Measurements from ENCODE around the gene ERFL. TPM values are rescaled to one million over a fixed set of nuclear protein-coding genes. Genes with fewer than 3 reads are reported as not detected.

Gene ERFL
- total RNA-seq, 2 donors from 2014 or later, result not detected

DNA sequence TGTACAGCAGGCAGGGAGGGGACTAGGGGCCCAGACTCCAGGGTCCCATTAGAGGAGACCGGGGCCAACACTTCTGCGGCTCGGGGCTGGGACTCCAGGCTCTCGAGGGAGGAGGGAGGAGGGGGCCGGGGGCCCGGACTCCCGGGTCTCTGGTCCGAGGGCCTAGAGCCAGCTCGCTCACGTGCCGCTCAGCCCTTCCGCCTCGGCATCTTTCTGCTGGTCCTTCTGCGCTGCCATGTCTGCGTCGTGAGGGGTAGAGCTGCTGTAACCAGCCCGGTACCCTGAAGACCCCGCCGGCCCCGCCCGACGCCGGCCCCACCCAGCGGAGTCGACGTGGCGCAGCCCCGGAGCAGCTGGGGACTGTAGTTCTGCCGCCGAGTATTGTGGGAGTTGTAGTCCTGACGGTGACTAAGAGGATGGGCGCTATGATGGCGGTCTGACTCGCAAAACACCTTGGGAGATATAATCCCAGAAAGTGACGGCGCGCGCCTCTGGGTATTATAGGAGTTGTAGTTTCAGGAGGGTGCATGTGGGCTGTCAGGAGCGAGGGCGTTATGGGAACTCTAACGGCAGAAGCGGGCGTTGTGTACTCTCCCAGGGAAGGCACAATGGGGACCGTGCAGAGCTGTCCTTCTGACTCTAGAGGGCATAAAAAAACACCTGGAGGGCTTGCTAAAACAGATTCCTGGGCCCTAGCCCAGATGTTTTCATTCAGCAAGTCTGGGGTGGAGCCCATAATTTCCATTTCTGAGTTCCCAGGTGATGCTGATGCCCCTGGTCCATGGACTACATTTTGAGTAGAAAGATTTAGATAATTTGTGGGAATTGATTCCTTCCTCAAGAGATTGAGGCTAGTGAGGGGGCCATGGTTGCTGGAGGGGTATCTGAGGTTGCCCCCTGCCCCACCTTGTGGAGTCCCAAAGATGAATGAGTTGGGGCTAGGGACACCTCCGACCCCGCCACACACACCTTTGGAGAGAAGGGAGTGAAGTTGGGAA, 31.1 kb upstream of the ERFL start, which contains the start of gene RABAC1:
Gene RABAC1, minus strand, starts transcription at position 266 of the 998 bp plus-strand sequence. Its CDS starts 29 bp downstream, at position 237.
- ATAC-seq, result peak; percentile 81
- Histone ChIP-seq H3K27ac (peak within 1 kb of the TSS; percentile 83 to 90 (median 86)), H3K4me3 (peak within 1 kb of the TSS; percentile 54 to 94), H3K27me3 (no peaks in the 10 kb centered on the region), H3K36me3 (replicated peaks in 1 of 2; ENCODE audit: insufficient read depth in 1 of 2, low read depth in 2 of 2) (no peaks in the 10 kb centered on the region), H3K9me3 (no peaks in the 10 kb centered on the region), H3K4me1 (peaks cover 15% of the 10 kb centered on the region)
- TF ChIP-seq, protein P1, sequence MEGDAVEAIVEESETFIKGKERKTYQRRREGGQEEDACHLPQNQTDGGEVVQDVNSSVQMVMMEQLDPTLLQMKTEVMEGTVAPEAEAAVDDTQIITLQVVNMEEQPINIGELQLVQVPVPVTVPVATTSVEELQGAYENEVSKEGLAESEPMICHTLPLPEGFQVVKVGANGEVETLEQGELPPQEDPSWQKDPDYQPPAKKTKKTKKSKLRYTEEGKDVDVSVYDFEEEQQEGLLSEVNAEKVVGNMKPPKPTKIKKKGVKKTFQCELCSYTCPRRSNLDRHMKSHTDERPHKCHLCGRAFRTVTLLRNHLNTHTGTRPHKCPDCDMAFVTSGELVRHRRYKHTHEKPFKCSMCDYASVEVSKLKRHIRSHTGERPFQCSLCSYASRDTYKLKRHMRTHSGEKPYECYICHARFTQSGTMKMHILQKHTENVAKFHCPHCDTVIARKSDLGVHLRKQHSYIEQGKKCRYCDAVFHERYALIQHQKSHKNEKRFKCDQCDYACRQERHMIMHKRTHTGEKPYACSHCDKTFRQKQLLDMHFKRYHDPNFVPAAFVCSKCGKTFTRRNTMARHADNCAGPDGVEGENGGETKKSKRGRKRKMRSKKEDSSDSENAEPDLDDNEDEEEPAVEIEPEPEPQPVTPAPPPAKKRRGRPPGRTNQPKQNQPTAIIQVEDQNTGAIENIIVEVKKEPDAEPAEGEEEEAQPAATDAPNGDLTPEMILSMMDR (IDR thresholded peaks at IDR 0.05), result no peak
- TF ChIP-seq POLR2A (IDR thresholded peaks at IDR 0.05), result no peak
- WGBS, 2 donors, result 4 to 19% methylated on average over 10 to 46 of the region's 46 CpGs
- intact Hi-C loops (cut with DNase I), result loop anchor here (5.0 kb wide), 1 partner anchor 82 kb away; the partner anchor contains the start of gene CD79A
- DNase-seq, result peak; percentile 86 to 91 (median 90)

DNA sequence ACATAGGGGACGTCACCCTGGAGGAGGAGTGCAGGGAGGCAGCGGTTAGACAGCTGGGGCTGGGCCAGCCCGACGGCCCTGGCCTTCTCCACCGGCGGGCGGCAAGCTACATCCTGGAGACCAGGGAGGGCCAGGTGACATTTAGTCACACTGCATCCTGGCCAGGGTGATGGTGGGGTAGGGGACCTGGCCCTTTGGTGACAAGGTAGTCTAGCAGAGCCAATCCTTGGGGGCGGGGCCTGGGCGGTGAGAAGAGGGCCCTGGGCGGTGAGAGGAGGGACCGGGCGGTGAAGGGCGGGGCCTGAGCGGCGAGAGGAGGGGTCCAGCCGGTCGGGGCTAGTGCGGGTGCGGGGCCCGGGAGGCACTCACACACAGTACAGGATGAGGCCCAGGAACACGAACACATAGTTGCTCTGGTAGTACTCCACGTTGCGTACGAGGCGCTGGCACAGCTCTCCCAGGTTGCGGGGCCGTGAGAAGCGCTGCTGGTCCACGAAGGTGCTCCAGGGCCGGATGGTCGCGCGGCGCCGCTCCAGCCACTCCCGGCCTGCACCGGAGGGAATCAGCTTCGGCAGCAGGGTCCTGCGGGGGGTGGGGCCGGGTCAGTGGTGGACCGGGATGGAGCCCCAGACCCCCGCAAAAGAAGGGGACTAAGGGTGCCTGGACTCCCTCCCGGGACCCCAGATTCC, 30.3 kb upstream of the ERFL start:
- H3K27ac ChIP-seq, result peak overlapping the region; percentile 83 to 90 (median 86)
- intact Hi-C loops (cut with DNase I), result loop anchor here (5.0 kb wide), 1 partner anchor 81 kb away; the partner anchor contains the start of gene CD79A
- H3K27me3 ChIP-seq, result no peaks in the 10 kb centered on the region
- no peaks in the 10 kb centered on the region for H3K9me3 ChIP-seq
- peaks cover 15% of the 10 kb centered on the region for H3K4me1 ChIP-seq
- TF ChIP-seq POLR2A (IDR thresholded peaks at IDR 0.05), result peak; percentile 53 to 76 (median 75)
- TF ChIP-seq, protein P1 (IDR thresholded peaks at IDR 0.05), result no peak
- DNase-seq (peak; percentile 89 to 94 (median 92)), ATAC-seq (peak; percentile 82)
- WGBS, 2 donors, result 0 to 1% methylated on average over 2 to 39 of the region's 43 CpGs
- H3K36me3 ChIP-seq (replicated peaks in 1 of 2; ENCODE audit: insufficient read depth in 1 of 2, low read depth in 2 of 2), result no peaks in the 10 kb centered on the region
- peak overlapping the region; percentile 54 to 94 for H3K4me3 ChIP-seq

DNA sequence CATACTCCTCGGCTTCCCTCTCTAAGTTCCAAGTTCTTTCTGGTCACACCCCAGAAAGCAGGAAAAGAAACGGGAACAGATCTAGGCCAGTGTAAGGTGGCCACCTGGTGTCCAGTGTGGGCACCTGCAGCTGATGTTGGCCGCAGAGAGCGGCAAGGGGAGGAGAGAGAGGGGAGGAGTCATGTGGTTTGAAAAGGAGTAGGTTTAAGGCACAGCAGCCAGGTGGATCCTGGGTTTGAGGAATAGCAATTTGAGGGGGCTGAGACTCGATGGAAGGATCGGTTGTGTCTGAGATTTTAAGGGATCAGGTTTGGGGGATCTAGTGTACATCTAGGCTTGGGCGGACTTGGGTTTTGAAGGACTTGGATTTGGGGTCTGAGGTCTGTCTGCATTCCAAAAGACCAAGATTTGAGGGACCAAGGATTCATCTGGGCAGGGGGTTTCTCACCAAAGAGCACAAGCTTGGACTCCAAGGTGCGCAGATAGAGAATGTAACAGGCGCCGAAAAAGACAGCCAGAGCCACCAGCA, 29.7 kb upstream of the ERFL start:
- Histone ChIP-seq H3K36me3 (replicated peaks in 1 of 2; ENCODE audit: insufficient read depth in 1 of 2, low read depth in 2 of 2) (no peaks in the 10 kb centered on the region), H3K4me3 (peak overlapping the region in 1 of 2 donors; percentile 54), H3K4me1 (peaks cover 15% of the 10 kb centered on the region), H3K27me3 (no peaks in the 10 kb centered on the region), H3K9me3 (no peaks in the 10 kb centered on the region), H3K27ac (peak overlapping the region; percentile 83 to 90 (median 86))
- intact Hi-C loops (cut with DNase I), result loop anchor here (5.0 kb wide), 1 partner anchor 81 kb away; the partner anchor contains the start of gene CD79A
- 5 to 6% methylated on average over 8 to 10 of the region's 10 CpGs for WGBS, 2 donors
- DNase-seq (peak; percentile 80 to 86 (median 85)), ATAC-seq (peak; percentile 87)
- no peak for TF ChIP-seq POLR2A (IDR thresholded peaks at IDR 0.05)
- TF ChIP-seq, protein P1 (IDR thresholded peaks at IDR 0.05), result peak; percentile 81 to 98 (median 96)

DNA sequence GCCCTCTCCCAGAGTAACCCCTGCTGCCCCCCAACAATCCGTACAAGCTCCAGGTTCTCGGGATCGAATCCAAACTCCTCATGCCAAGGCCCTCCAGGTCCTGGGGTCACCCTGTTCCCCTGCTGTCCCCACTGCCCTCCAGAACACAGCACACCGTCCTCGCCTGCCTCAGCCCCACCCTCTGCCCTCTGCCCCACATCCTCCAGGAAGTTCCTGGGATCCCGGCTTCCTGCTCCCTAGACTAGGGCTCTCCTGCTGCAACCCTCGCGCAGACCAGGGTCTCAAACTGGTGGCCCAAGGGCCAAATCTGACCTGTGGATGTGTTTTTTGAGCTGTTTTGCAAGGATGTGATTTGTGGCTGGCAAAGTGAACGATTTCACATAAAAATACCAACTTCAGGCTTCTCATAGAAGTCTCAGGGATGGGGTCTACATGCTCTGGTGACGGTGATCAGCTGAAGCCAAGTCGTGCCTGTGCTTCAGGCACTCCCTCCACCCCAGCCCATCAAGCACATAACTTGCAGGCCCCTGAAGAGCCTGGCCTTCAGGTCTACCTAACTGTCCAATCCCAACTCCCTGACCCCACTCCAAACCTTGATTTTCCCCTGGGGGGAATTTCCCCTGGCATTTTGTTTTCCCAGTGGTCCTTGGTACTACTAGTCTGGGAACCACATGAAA, 29.1 kb upstream of the ERFL start:
- intact Hi-C loops (cut with DNase I), result loop anchor here (5.0 kb wide), 1 partner anchor 80 kb away; the partner anchor contains the start of gene CD79A
- peak overlapping the region in 3 of 4 donors; percentile 85 to 90 (median 88) for H3K27ac ChIP-seq
- no peaks in the 10 kb centered on the region for H3K36me3 ChIP-seq (replicated peaks in 1 of 2; ENCODE audit: insufficient read depth in 1 of 2, low read depth in 2 of 2)
- H3K9me3 ChIP-seq, result no peaks in the 10 kb centered on the region
- DNase-seq (no peak), ATAC-seq (no peak)
- H3K27me3 ChIP-seq, result no peaks in the 10 kb centered on the region
- H3K4me1 ChIP-seq, result peaks cover 15% of the 10 kb centered on the region
- H3K4me3 ChIP-seq, result no peak overlapping the region
- WGBS, 2 donors, result 79 to 93% methylated on average over 6 to 11 of the region's 11 CpGs
- TF ChIP-seq, protein P1 (IDR thresholded peaks at IDR 0.05), result no peak
- TF ChIP-seq POLR2A (IDR thresholded peaks at IDR 0.05), result no peak
